Stomach (tissue), 9 donors: ENCODE data around the gene SLC2A14. TPM values are rescaled to one million over a fixed set of nuclear protein-coding genes. Genes with fewer than 3 reads are reported as not detected.
"Not testable (repeated sequence)": the region's sequence is repeated elsewhere in the genome, so short reads cannot be mapped to it uniquely, and the experiment has no call there.

Source experiments
- DNase-seq, 2 donors: peaks; one replicate each; pipeline versions ENCODE4 v3.0.0 to v3.0.0-alpha.2; 2013 to 2019
- H3K27ac ChIP-seq, 5 donors: fragments of 200-600 bp in 4 of 5; sonication (generic) in 4 of 5; one replicate each; pipeline ENCODE4 v1.5.1; 2013 to 2019; ENCODE audit warnings: mild to moderate bottlenecking in 1 of 5, moderate library complexity in 1 of 5
- H3K27me3 ChIP-seq, 3 donors: fragments of 200-600 bp; sonication (generic); one replicate each; pipeline ENCODE4 v1.5.1; 2017 to 2019; ENCODE audit warnings: mixed run types in 1 of 3
- H3K36me3 ChIP-seq, 4 donors: fragments of 200-600 bp; sonication (generic); 1 replicate in 3 of 4; 2 replicates in 1 of 4; pipeline ENCODE4 v1.5.1; 2016 to 2019
- H3K4me1 ChIP-seq, 4 donors: fragments of 200-600 bp; sonication (generic); one replicate each; pipeline ENCODE4 v1.5.1; 2016 to 2019
- H3K4me3 ChIP-seq, 4 donors: fragments of 200-600 bp; sonication (generic) in 3 of 4; one replicate each; pipeline ENCODE4 v1.5.1; 2016 to 2019; ENCODE audit warnings: mild to moderate bottlenecking in 1 of 4
- H3K9me3 ChIP-seq, 4 donors: fragments of 200-600 bp; sonication (generic); one replicate each; pipeline ENCODE4 v1.5.1; 2016 to 2019
- EP300 ChIP-seq: sonication (generic); formaldehyde crosslinking; IDR thresholded peaks from one replicate; pipeline ENCODE4 v1.6.1; 2017; ENCODE audit warnings: antibody characterized with exemption
- POLR2A ChIP-seq, 4 donors: fragments of 450-650 bp; IDR thresholded peaks; one replicate each; pipeline ENCODE4 v1.6.1; 2016; ENCODE audit warnings: antibody characterized with exemption in 4 of 4, control low read depth in 2 of 4, mild to moderate bottlenecking in 1 of 4, moderate library complexity in 1 of 4
- POLR2AphosphoS5 ChIP-seq, 3 donors: sonication (generic); formaldehyde crosslinking; IDR thresholded peaks; one replicate each; pipeline ENCODE4 v1.6.1; 2016; ENCODE audit warnings: antibody characterized with exemption in 3 of 3
- WGBS, 5 donors: extraction: QIAGEN DNeasy Blood & Tissue Kit in 3 of 5; methylation state at CpG; one replicate each; pipeline versions ENCODE4 v1.1.5 to v1.1.7; 2013 to 2018; 5-methylcytosine and 5-hydroxymethylcytosine counted together
- intact Hi-C: fragments of 100-400 bp; cut with DNase I; formaldehyde crosslinking; loops from one replicate; pipeline ENCODE4 v1.15.1; 2023; ENCODE audit warnings: low total_unique reads
- polyA plus RNA-seq, 3 donors: library from polyadenylated mRNA; stranded (reverse); fragments of 200-250 nt; gene quantifications; one replicate each; pipeline ENCODE4 v1.2.3, GENCODE V29; 2013
- total RNA-seq, 5 donors: library from RNA; depleted of rRNA; stranded (reverse); fragments of >200 nt; gene quantifications; one replicate each; pipeline versions ENCODE4 v1.1.0 to v1.2.3, GENCODE V29; 2014 to 2016
- TF ChIP-seq, protein P1 (sequence below), 7 experiments: fragments of 450-650 bp in 4 of 7; fragments of 200-600 bp in 3 of 7; sonication (generic) in 3 of 7; IDR thresholded peaks; one replicate each; pipeline ENCODE4 v1.5.1; 2016 to 2019; ENCODE audit warnings: antibody characterized with exemption in 7 of 7, control low read depth in 2 of 7, mild to moderate bottlenecking in 1 of 7
- donor health status: healthy with polysubstance abuse.
- donor health status: Bipolar disorder and iron deficiency.
- donor health status: healthy.

SLC2A14 gene
- total and polyA plus RNA-seq, 8 donors, result 0.05 to 0.61 TPM; not detected in 6

DNA sequence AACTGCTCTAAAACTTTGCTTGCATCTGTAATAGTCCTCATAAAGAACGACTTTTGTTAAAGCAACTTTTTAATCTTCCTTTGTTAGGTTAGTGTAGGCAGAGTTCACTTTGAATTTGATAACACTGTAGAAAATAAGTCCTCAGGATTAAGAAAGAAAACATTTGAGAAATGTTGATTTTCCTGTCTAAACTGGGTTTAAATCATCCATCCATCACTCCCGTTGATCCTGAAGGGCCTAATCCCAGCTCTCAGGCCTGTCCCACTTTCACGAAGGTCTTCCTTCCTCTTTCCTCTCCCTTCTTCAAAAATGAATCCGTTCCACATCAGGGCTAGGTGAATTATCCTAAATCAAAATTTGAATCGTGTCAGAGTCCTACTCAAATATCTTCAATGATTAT, 36.9 kb downstream of the SLC2A14 start:
- Histone ChIP-seq H3K27me3 (no peaks in the 10 kb centered on the region), H3K4me1 (no peaks in the 10 kb centered on the region), H3K4me3 (no peak overlapping the region), H3K36me3 (no peaks in the 10 kb centered on the region), H3K9me3 (no peaks in the 10 kb centered on the region), H3K27ac (no peak overlapping the region)
- DNase-seq, result no peak
- TF ChIP-seq POLR2AphosphoS5 (IDR thresholded peaks at IDR 0.05), result no peak
- TF ChIP-seq EP300, result no peak
- no peak for TF ChIP-seq POLR2A (IDR thresholded peaks at IDR 0.05)
- TF ChIP-seq, protein P1, sequence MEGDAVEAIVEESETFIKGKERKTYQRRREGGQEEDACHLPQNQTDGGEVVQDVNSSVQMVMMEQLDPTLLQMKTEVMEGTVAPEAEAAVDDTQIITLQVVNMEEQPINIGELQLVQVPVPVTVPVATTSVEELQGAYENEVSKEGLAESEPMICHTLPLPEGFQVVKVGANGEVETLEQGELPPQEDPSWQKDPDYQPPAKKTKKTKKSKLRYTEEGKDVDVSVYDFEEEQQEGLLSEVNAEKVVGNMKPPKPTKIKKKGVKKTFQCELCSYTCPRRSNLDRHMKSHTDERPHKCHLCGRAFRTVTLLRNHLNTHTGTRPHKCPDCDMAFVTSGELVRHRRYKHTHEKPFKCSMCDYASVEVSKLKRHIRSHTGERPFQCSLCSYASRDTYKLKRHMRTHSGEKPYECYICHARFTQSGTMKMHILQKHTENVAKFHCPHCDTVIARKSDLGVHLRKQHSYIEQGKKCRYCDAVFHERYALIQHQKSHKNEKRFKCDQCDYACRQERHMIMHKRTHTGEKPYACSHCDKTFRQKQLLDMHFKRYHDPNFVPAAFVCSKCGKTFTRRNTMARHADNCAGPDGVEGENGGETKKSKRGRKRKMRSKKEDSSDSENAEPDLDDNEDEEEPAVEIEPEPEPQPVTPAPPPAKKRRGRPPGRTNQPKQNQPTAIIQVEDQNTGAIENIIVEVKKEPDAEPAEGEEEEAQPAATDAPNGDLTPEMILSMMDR (IDR thresholded peaks at IDR 0.05), result no peak
- intact Hi-C loops, result no loop called here
- WGBS, 5 donors, result 25 to 41% (median 28%) methylated on average over 5 of the region's 5 CpGs

DNA sequence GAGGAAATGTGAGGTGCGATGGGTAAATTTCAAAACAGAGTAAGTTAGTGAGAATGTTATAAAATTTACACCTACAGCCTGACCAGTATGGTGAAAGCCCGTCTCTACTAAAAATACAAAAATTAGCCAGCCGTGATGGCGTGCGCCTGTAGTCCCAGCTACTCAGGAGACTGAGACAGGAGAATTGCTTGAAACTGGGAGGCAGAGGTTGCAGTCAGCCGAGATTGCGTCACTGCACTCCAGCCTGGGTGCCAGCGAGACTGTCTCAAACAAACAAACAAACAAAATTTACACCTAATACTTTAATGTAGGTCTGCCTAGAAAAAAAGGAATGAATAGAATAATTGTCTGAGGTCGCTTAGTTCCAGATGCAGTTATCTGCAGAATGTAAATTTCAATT, 37.6 kb downstream of the SLC2A14 start:
- no peak overlapping the region for H3K27ac ChIP-seq
- no peaks in the 10 kb centered on the region for H3K4me1 ChIP-seq
- no peaks in the 10 kb centered on the region for H3K27me3 ChIP-seq
- H3K9me3 ChIP-seq, result no peaks in the 10 kb centered on the region
- no peak overlapping the region for H3K4me3 ChIP-seq
- 65 to 74% (median 67%) methylated on average over 9 of the region's 9 CpGs for WGBS, 5 donors
- intact Hi-C loops, result no loop called here
- DNase-seq, result no peak
- TF ChIP-seq, protein P1 (IDR thresholded peaks at IDR 0.05), result no peak
- TF ChIP-seq POLR2A (IDR thresholded peaks at IDR 0.05) (no peak), EP300 (no peak), POLR2AphosphoS5 (IDR thresholded peaks at IDR 0.05) (no peak)
- H3K36me3 ChIP-seq, result no peaks in the 10 kb centered on the region

DNA sequence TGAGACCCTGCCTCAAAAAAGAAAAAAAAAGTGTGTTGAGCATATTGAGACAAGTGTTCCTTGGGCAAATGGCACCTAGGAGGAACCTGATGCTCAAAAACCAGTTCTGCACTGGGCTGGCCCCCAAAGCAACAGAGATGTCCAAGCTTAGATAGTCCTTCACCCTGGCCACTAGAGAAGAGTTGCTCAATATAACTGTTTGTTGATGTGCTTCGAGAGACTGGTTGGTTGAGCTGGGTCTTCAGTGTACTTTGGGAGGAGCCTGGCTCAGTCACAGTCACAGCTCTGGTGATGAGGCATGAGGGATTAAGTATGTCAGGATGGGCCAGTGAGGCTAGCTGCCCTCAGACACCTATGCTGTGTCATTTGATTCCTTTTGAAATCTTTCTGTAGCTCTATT, 38.0 kb downstream of the SLC2A14 start:
- DNase-seq, result no peak
- H3K36me3 ChIP-seq, result no peaks in the 10 kb centered on the region
- no peak overlapping the region for H3K27ac ChIP-seq
- H3K4me1 ChIP-seq, result no peaks in the 10 kb centered on the region
- no peaks in the 10 kb centered on the region for H3K27me3 ChIP-seq
- WGBS, 5 donors, result 59 to 89% (median 73%) methylated on average over 1 of the region's 1 CpG
- intact Hi-C loops, result no loop called here
- no peak overlapping the region for H3K4me3 ChIP-seq
- H3K9me3 ChIP-seq, result no peaks in the 10 kb centered on the region
- TF ChIP-seq EP300 (no peak), POLR2A (IDR thresholded peaks at IDR 0.05) (no peak), POLR2AphosphoS5 (IDR thresholded peaks at IDR 0.05) (no peak)
- TF ChIP-seq, protein P1 (IDR thresholded peaks at IDR 0.05), result no peak

DNA sequence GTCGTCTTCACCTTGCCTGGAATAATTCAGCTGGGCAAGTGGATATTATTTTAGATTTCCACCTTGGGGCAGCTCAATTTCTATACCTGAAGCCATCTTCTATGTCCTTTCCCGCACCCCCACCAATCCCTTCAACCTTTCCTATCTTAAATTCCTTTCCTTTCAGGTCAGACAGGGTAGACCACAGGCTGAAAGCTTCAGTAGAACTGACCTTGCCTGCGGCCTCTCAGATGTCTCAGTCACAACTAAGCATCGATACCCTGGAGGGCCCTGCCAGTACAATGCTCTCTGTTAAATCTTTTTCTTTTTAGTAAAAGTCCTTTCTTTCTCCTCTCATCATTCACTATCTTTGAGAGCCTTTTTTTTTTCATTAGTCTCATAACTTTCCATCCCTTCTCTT, 38.9 kb downstream of the SLC2A14 start:
- H3K4me3 ChIP-seq, result no peak overlapping the region
- WGBS, 5 donors, result 85 to 93% (median 91%) methylated on average over 4 of the region's 4 CpGs
- DNase-seq, result no peak
- intact Hi-C loops, result no loop called here
- H3K36me3 ChIP-seq, result no peaks in the 10 kb centered on the region
- H3K27ac ChIP-seq, result no peak overlapping the region
- H3K27me3 ChIP-seq, result no peaks in the 10 kb centered on the region
- TF ChIP-seq, protein P1 (IDR thresholded peaks at IDR 0.05), result no peak
- TF ChIP-seq EP300 (no peak), POLR2AphosphoS5 (IDR thresholded peaks at IDR 0.05) (no peak), POLR2A (IDR thresholded peaks at IDR 0.05) (no peak)
- no peaks in the 10 kb centered on the region for H3K9me3 ChIP-seq
- H3K4me1 ChIP-seq, result no peaks in the 10 kb centered on the region

DNA sequence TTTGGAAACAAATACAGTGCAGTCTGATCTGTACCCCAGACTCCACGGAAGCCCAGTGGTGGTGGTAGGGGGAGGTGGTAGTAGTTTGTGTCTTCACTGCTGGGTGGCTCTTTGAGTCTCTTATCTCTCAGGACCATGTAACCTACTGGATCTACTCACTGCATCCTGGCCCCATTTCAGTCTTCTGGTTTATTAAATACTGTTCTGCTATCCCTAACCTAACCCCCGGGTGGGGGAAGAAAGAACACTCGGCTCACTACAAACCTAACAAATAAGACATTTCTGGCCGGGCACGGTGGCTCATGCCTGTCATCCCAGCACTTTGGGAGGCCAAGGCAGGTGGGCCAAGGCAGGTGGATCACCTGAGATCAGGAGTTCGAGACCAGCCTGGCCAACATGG, 39.5 kb downstream of the SLC2A14 start:
- H3K4me1 ChIP-seq, H3K36me3 ChIP-seq, H3K4me3 ChIP-seq, H3K9me3 ChIP-seq, H3K27me3 ChIP-seq, intact Hi-C loops, H3K27ac ChIP-seq, DNase-seq: not testable (repeated sequence)
- WGBS, 5 donors, result 70 to 81% (median 78%) methylated on average over 6 of the region's 6 CpGs
